ENCODE measurements around the gene RTN4IP1.

Gene RTN4IP1

GRCh38 chr6:106614166-106614565 is 15.1 kb downstream of the RTN4IP1 start:
- no peak overlapping the region for H3K4me3 ChIP-seq (ENCODE audit: low read depth, low read length)
- TF ChIP-seq CTCF (IDR thresholded peaks at IDR 0.05; ENCODE audit: insufficient read depth, low read depth, low read length, missing control alignments), result no peak
- DNase-seq (ENCODE audit: low read depth), result no peak

- H3K4me3 ChIP-seq (ENCODE audit: low read depth, low read length), result no peak overlapping the region
- DNase-seq (ENCODE audit: low read depth), result no peak
- TF ChIP-seq CTCF (IDR thresholded peaks at IDR 0.05; ENCODE audit: insufficient read depth, low read depth, low read length, missing control alignments), result no peak
Measured at GRCh38 chr6:106613590-106613989, 15.7 kb downstream of the RTN4IP1 start.

GRCh38 chr6:106612671-106613416 is 16.5 kb downstream of the RTN4IP1 start:
- no peak overlapping the region for H3K4me3 ChIP-seq (ENCODE audit: low read depth, low read length)
- TF ChIP-seq CTCF (IDR thresholded peaks at IDR 0.05; ENCODE audit: insufficient read depth, low read depth, low read length, missing control alignments), result no peak
- no peak for DNase-seq (ENCODE audit: low read depth)

GRCh38 chr6:106611030-106611429 is 18.3 kb downstream of the RTN4IP1 start:
- no peak for TF ChIP-seq CTCF (IDR thresholded peaks at IDR 0.05; ENCODE audit: insufficient read depth, low read depth, low read length, missing control alignments)
- no peak overlapping the region for H3K4me3 ChIP-seq (ENCODE audit: low read depth, low read length)
- no peak for DNase-seq (ENCODE audit: low read depth)

GRCh38 chr6:106609699-106610098 is 19.6 kb downstream of the RTN4IP1 start:
- peak; percentile 52 for DNase-seq (ENCODE audit: low read depth)
- no peak overlapping the region for H3K4me3 ChIP-seq (ENCODE audit: low read depth, low read length)
- peak; percentile 31 for TF ChIP-seq CTCF (IDR thresholded peaks at IDR 0.05; ENCODE audit: insufficient read depth, low read depth, low read length, missing control alignments)

- peak; percentile 66 for TF ChIP-seq CTCF (IDR thresholded peaks at IDR 0.05; ENCODE audit: insufficient read depth, low read depth, low read length, missing control alignments)
- peak; percentile 81 for DNase-seq (ENCODE audit: low read depth)
Measured at GRCh38 chr6:106608080-106608668, 21.1 kb downstream of the RTN4IP1 start.

More at GRCh38 chr6:106608080-106608668, 21.1 kb downstream of the RTN4IP1 start:
- no peak overlapping the region for H3K4me3 ChIP-seq (ENCODE audit: low read depth, low read length)
